HEK293T (cell line): ENCODE results near the gene TTC38.

Source experiments
- ELF4 ChIP-seq: fragments of 450-650 bp; IDR thresholded peaks from 2 replicates; pipeline ENCODE4 v1.6.1; 2017; ENCODE audit warnings: antibody characterized with exemption
- FOXM1 ChIP-seq: fragments of 450-650 bp; IDR thresholded peaks from 2 replicates; pipeline ENCODE4 v1.6.1; 2017; ENCODE audit warnings: mild to moderate bottlenecking, borderline replicate concordance

DNA sequence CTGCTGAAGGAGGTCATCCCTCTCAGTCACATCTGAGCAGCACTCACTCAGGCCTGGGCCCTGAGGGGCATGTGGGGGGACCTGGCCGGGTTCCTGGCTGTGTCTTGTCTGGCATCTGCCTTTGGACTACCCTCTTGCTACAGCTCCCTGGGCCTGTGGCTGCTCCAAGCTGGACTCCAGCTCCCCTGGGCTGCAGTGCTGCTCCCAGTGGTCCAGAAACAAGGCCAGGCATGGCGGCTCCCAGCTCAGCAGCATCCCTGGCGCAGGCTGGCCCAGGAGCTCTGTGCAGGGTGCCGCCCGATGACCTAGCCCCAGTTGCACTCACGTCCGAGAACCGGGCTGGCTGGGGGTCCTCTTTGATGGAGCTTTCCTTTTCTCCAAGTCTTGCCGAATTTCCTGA, 23.0 kb upstream of the TTC38 start:
- TF ChIP-seq ELF4 = no peak
- no peak for TF ChIP-seq FOXM1
